Lower lobe of right lung (tissue), 2 donors: ENCODE data around the gene BAZ1A. TPM values are rescaled to one million over a fixed set of nuclear protein-coding genes. Genes with fewer than 3 reads are reported as not detected.
A peak's percentile ranks its signal among the peaks of the same experiment; 100 is the strongest.

Source experiments
- ATAC-seq, 2 donors: fragments of 200-7000 bp; cut with Tn5 transposase; one replicate each; pipeline ENCODE4 v1.9.1; 2020 to 2022; ENCODE audit warnings: mild to moderate bottlenecking in 2 of 2, moderate library complexity in 2 of 2
- DNase-seq: peaks from one replicate; pipeline ENCODE4 v3.0.0-alpha.2; 2020
- H3K27ac ChIP-seq: fragments of 200-600 bp; one replicate; pipeline ENCODE4 v1.8.0; 2022
- H3K27me3 ChIP-seq: fragments of 200-600 bp; one replicate; pipeline ENCODE4 v1.8.0; 2022; ENCODE audit warnings: low read depth
- H3K36me3 ChIP-seq: fragments of 200-600 bp; one replicate; pipeline ENCODE4 v1.8.0; 2022; ENCODE audit warnings: mild to moderate bottlenecking
- H3K4me1 ChIP-seq: fragments of 200-600 bp; one replicate; pipeline ENCODE4 v1.8.0; 2022
- H3K4me3 ChIP-seq: fragments of 200-600 bp; one replicate; pipeline ENCODE4 v1.8.0; 2022; ENCODE audit warnings: mild to moderate bottlenecking
- H3K9me3 ChIP-seq: fragments of 200-600 bp; one replicate; pipeline ENCODE4 v1.8.0; 2022
- CTCF ChIP-seq: fragments of 200-600 bp; IDR thresholded peaks from one replicate; pipeline ENCODE4 v1.8.0; 2022; ENCODE audit warnings: antibody characterized with exemption, mild to moderate bottlenecking
- intact Hi-C: fragments of 100-400 bp; cut with DNase I; formaldehyde crosslinking; loops from one replicate; pipeline ENCODE4 v1.11.0; 2022
- total RNA-seq: library from RNA; stranded (reverse); fragmentation: NEBNext Ultra II Directional; extraction: Animal tissue kit (Norgen Biotek cat#: 25700); gene quantifications from one replicate; pipeline ENCODE4 v1.2.1, GENCODE V29; 2021
- donor health status: DM: no; HTN: yes; CAD: no; lungs with severe emphysema.

BAZ1A gene
- total RNA-seq, 1 donor from 2014 or later: 43.5 TPM

- Histone ChIP-seq H3K36me3 (no peaks in the 10 kb centered on the region), H3K4me1 (peaks cover 10% of the 10 kb centered on the region), H3K9me3 (no peaks in the 10 kb centered on the region), H3K27me3 (no peaks in the 10 kb centered on the region), H3K4me3 (no peak overlapping the region), H3K27ac (no peak overlapping the region)
- DNase-seq (no peak), ATAC-seq (no peak)
- TF ChIP-seq CTCF: no peak
- intact Hi-C loops: no loop called here
Measured at GRCh38 chr14:34718750-34719304, 156.3 kb downstream of the BAZ1A start.

- Histone ChIP-seq H3K9me3 (no peaks in the 10 kb centered on the region), H3K4me1 (peaks cover 36% of the 10 kb centered on the region), H3K27ac (peak overlapping the region; percentile 94), H3K36me3 (peaks cover 19% of the 10 kb centered on the region), H3K4me3 (peak overlapping the region; percentile 68), H3K27me3 (no peaks in the 10 kb centered on the region)
- DNase-seq (no peak), ATAC-seq (no peak)
- intact Hi-C loops: no loop called here
- no peak for TF ChIP-seq CTCF
Measured at GRCh38 chr14:34715127-34715863, 159.9 kb downstream of the BAZ1A start.

- peak; percentile 90 for DNase-seq
- Histone ChIP-seq H3K4me3 (peak within 1 kb of the TSS; percentile 68), H3K4me1 (peaks cover 42% of the 10 kb centered on the region), H3K36me3 (peaks cover 19% of the 10 kb centered on the region), H3K27ac (peak within 1 kb of the TSS; percentile 94), H3K27me3 (no peaks in the 10 kb centered on the region), H3K9me3 (no peaks in the 10 kb centered on the region)
- no peak for TF ChIP-seq CTCF
- ATAC-seq: peak; percentile 98 to 99
- intact Hi-C loops: no loop called here
Measured at GRCh38 chr14:34714320-34715126, 160.6 kb downstream of the BAZ1A start, which contains the start of gene CFL2. Gene CFL2, minus strand, starts transcription at chr14:34714593. Its CDS starts 53 bp downstream, at chr14:34714540.

- TF ChIP-seq CTCF: no peak
- H3K27ac ChIP-seq: peak overlapping the region; percentile 94
- H3K27me3 ChIP-seq: no peaks in the 10 kb centered on the region
- intact Hi-C loops: no loop called here
- peaks cover 42% of the 10 kb centered on the region for H3K4me1 ChIP-seq
- ATAC-seq (peak; percentile 74 to 82), DNase-seq (peak; percentile 61)
- no peaks in the 10 kb centered on the region for H3K9me3 ChIP-seq
- H3K4me3 ChIP-seq: peak overlapping the region; percentile 68
- peaks cover 19% of the 10 kb centered on the region for H3K36me3 ChIP-seq
Measured at GRCh38 chr14:34713681-34714319, 161.4 kb downstream of the BAZ1A start.

- peaks cover 42% of the 10 kb centered on the region for H3K4me1 ChIP-seq
- H3K27ac ChIP-seq: peak overlapping the region; percentile 94
- no peak for ATAC-seq
- intact Hi-C loops: no loop called here
- DNase-seq: no peak
- H3K36me3 ChIP-seq: peaks cover 19% of the 10 kb centered on the region
- peak overlapping the region; percentile 68 for H3K4me3 ChIP-seq
- TF ChIP-seq CTCF: no peak
- H3K27me3 ChIP-seq: no peaks in the 10 kb centered on the region
- H3K9me3 ChIP-seq: no peaks in the 10 kb centered on the region
Measured at GRCh38 chr14:34713122-34713680, 162.0 kb downstream of the BAZ1A start.
